Natural killer cell (primary cell): ENCODE measurements around the gene MELK. TPM values are rescaled to one million over a fixed set of nuclear protein-coding genes. Genes with fewer than 3 reads are reported as not detected.
"Not testable (repeated sequence)": the region's sequence is repeated elsewhere in the genome, so short reads cannot be mapped to it uniquely, and the experiment has no call there.

Experiments used
- ATAC-seq, 3 donors: fragments of 150-1000 bp in 2 of 3; fragments of 200-7000 bp in 1 of 3; cut with Tn5 transposase; 1 replicate in 1 of 3; 2 replicates in 2 of 3; pipeline ENCODE4 v1.10.0; 2021; ENCODE audit warnings: mild to moderate bottlenecking in 2 of 3, moderate library complexity in 2 of 3
- DNase-seq, 2 donors: peaks; one replicate each; pipeline versions ENCODE4 v3.0.0 to v3.0.0-alpha.2; 2013 to 2021; ENCODE audit warnings: mixed read lengths in 1 of 2
- H3K27ac ChIP-seq: one replicate; pipeline ENCODE4 v1.5.1; 2013; ENCODE audit warnings: mild to moderate bottlenecking, low read length
- H3K27me3 ChIP-seq: one replicate; pipeline ENCODE4 v1.6.1; 2013; ENCODE audit warnings: low read length; ENCODE audit not compliant: control insufficient read depth, insufficient read depth
- H3K36me3 ChIP-seq: one replicate; pipeline ENCODE4 v1.6.1; 2013; ENCODE audit warnings: low read length; ENCODE audit not compliant: control insufficient read depth, insufficient read depth
- H3K4me1 ChIP-seq: one replicate; pipeline ENCODE4 v1.6.1; 2013; ENCODE audit warnings: low read length; ENCODE audit not compliant: control insufficient read depth, insufficient read depth
- H3K4me3 ChIP-seq: one replicate; pipeline ENCODE4 v1.5.1; 2013; ENCODE audit warnings: low read length
- H3K9me3 ChIP-seq: one replicate; pipeline ENCODE4 v1.6.1; 2013; ENCODE audit warnings: low read length; ENCODE audit not compliant: control insufficient read depth, insufficient read depth
- H3K27ac Mint-ChIP-seq, 2 donors: one replicate each; pipeline ENCODE4 v1.8.0; 2022; ENCODE audit warnings: mild to moderate bottlenecking in 2 of 2, mixed read lengths in 2 of 2, moderate library complexity in 1 of 2
- H3K27me3 Mint-ChIP-seq, 2 donors: one replicate each; pipeline ENCODE4 v1.8.0; 2022; ENCODE audit warnings: low read depth in 2 of 2, mixed read lengths in 2 of 2
- H3K36me3 Mint-ChIP-seq: one replicate; pipeline ENCODE4 v1.8.0; 2022; ENCODE audit warnings: mixed read lengths
- H3K4me1 Mint-ChIP-seq, 2 donors: one replicate each; pipeline ENCODE4 v1.8.0; 2022; ENCODE audit warnings: mixed read lengths in 2 of 2
- H3K4me3 Mint-ChIP-seq: one replicate; pipeline ENCODE4 v1.8.0; 2022; ENCODE audit warnings: mild to moderate bottlenecking, moderate library complexity, mixed read lengths
- H3K9me3 Mint-ChIP-seq, 2 donors: one replicate each; pipeline ENCODE4 v1.8.0; 2022; ENCODE audit warnings: mixed read lengths in 2 of 2
- CTCF ChIP-seq: fragments of 200-600 bp; IDR thresholded peaks from one replicate; pipeline ENCODE4 v1.8.0; 2022; ENCODE audit warnings: antibody characterized with exemption
- WGBS: methylation state at CpG from one replicate; pipeline ENCODE4 v1.1.7; 2013; ENCODE audit warnings: missing lambda C conversion rate; ENCODE audit not compliant: insufficient coverage; 5-methylcytosine and 5-hydroxymethylcytosine counted together
- intact Hi-C: fragments of 100-400 bp; cut with micrococcal nuclease; formaldehyde crosslinking; loops from one replicate; pipeline ENCODE4 v1.14.2; 2022
- total RNA-seq, 4 donors: library from RNA; stranded (reverse); fragments of 120-200 nt in 1 of 4; gene quantifications; one replicate each; pipeline versions ENCODE4 v1.2.3 to v1.2.4, GENCODE V29; 2013 to 2022

MELK gene
- total RNA-seq, 3 donors from 2014 or later (not counting 1 experiment from before 2014, with no cell fraction given) = 1.3 to 1.6 (median 1.5) TPM

- intact Hi-C loops = no loop called here
Measured at GRCh38 chr9:36566813-36567221, 5.9 kb upstream of the MELK start.

GRCh38 chr9:36568681-36569080, 4.0 kb upstream of the MELK start:
- H3K9me3 Mint-ChIP-seq, H3K27ac Mint-ChIP-seq, H3K4me3 ChIP-seq, H3K27ac ChIP-seq, H3K4me3 Mint-ChIP-seq, H3K36me3 ChIP-seq, H3K27me3 ChIP-seq, DNase-seq, H3K27me3 Mint-ChIP-seq, H3K9me3 ChIP-seq, ATAC-seq, H3K36me3 Mint-ChIP-seq, intact Hi-C loops: not testable (repeated sequence)
- peaks cover 6 to 18% of the 10 kb centered on the region in 2 donors for H3K4me1 Mint-ChIP-seq
- 100% methylated on average over 3 of the region's 4 CpGs for WGBS
- peaks cover 12% of the 10 kb centered on the region for H3K4me1 ChIP-seq

More at GRCh38 chr9:36566813-36567221, 5.9 kb upstream of the MELK start:
- DNase-seq (no peak), ATAC-seq (no peak)
- TF ChIP-seq CTCF = no peak
- Mint-ChIP-seq H3K4me3 (no peak overlapping the region), H3K9me3 (no peaks in the 10 kb centered on the region), H3K27me3 (peaks cover 0 to 4% of the 10 kb centered on the region in 2 donors), H3K36me3 (no peaks in the 10 kb centered on the region), H3K27ac (no peak overlapping the region), H3K4me1 (peaks cover 0 to 5% of the 10 kb centered on the region in 2 donors)
- no peaks in the 10 kb centered on the region for H3K36me3 ChIP-seq
- H3K4me1 ChIP-seq = no peaks in the 10 kb centered on the region
- H3K27ac ChIP-seq = no peak overlapping the region
- no peaks in the 10 kb centered on the region for H3K9me3 ChIP-seq
- WGBS = 86% methylated on average over 8 of the region's 8 CpGs
- H3K4me3 ChIP-seq = no peak overlapping the region
- H3K27me3 ChIP-seq = no peaks in the 10 kb centered on the region

- Mint-ChIP-seq H3K4me1 (peaks cover 6 to 21% of the 10 kb centered on the region in 2 donors), H3K27me3 (peaks cover 0 to 4% of the 10 kb centered on the region in 2 donors), H3K9me3 (no peaks in the 10 kb centered on the region), H3K4me3 (peak overlapping the region; percentile 72), H3K36me3 (no peaks in the 10 kb centered on the region), H3K27ac (no peak overlapping the region)
- Histone ChIP-seq H3K4me3 (no peak overlapping the region), H3K27me3 (no peaks in the 10 kb centered on the region), H3K4me1 (peaks cover 14% of the 10 kb centered on the region), H3K27ac (no peak overlapping the region), H3K36me3 (no peaks in the 10 kb centered on the region), H3K9me3 (no peaks in the 10 kb centered on the region)
- intact Hi-C loops = loop anchor here (5.0 kb wide), 1 partner anchor 169 kb away; the partner anchor contains the start of gene RNF38
- no peak for TF ChIP-seq CTCF
- no peak for ATAC-seq
- no peak for DNase-seq
- WGBS = 100% methylated on average over 2 of the region's 2 CpGs
Measured at GRCh38 chr9:36571333-36571732, 1.4 kb upstream of the MELK start.

- not testable (repeated sequence) for H3K27ac ChIP-seq, H3K9me3 Mint-ChIP-seq, H3K27me3 ChIP-seq, ATAC-seq, DNase-seq, H3K36me3 Mint-ChIP-seq, H3K36me3 ChIP-seq, H3K27ac Mint-ChIP-seq, H3K27me3 Mint-ChIP-seq, H3K9me3 ChIP-seq, H3K4me3 ChIP-seq
- Mint-ChIP-seq H3K4me3 (peak overlapping the region; percentile 93), H3K4me1 (peaks cover 6 to 21% of the 10 kb centered on the region in 2 donors)
- 88% methylated on average over 6 of the region's 8 CpGs for WGBS
- H3K4me1 ChIP-seq = peaks cover 14% of the 10 kb centered on the region
- intact Hi-C loops = loop anchor here (5.0 kb wide), 1 partner anchor 172 kb away; the partner anchor contains the start of gene RNF38
Measured at GRCh38 chr9:36574045-36574444, 1.4 kb downstream of the MELK start.
